GM03348 (cell line): ENCODE measurements around the gene LRCH1.

Source experiments
- DNase-seq: peaks from one replicate; pipeline ENCODE4 v3.0.0; 2012; ENCODE audit warnings: low spot score

The LRCH1 gene

DNA sequence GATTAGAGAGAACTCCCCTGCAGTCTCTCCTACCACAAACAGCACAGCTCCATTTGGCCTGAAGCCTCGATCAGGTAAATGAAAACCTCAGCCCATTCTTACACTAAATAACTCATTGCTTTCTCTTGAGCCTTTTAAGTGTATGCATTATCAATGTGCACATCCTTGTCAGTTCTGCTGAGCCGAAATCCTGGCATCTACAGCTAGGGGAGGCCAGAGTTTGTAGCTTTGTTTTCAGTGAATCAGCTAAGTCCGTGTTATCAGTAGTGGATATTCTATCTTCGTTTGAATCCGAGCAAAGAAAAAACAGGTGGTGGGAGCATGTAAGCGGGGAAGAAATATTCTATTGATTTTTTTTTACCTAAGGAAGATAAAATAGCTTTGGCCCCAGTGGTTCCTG lies 159.6 kb downstream of the LRCH1 start:
- no peak for DNase-seq

DNA sequence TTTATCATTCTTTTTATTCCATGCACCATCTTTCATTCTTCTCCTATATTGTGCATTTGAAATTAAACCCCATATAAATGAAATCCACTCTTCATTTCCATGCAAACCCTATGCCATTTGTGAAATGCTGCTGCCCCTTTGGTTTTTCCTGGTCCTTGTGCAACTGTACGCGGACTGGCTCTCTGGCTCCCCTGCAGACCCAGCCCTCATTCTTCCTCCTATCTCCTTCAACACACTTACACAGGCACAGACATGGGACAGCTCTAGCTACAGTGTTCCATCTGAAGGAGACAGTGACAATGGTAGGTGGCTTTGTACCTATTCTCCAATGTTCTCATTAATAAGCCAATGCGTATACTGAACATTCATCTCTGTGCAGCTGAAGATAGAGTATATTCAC lies 162.4 kb downstream of the LRCH1 start:
- DNase-seq, result no peak

DNA sequence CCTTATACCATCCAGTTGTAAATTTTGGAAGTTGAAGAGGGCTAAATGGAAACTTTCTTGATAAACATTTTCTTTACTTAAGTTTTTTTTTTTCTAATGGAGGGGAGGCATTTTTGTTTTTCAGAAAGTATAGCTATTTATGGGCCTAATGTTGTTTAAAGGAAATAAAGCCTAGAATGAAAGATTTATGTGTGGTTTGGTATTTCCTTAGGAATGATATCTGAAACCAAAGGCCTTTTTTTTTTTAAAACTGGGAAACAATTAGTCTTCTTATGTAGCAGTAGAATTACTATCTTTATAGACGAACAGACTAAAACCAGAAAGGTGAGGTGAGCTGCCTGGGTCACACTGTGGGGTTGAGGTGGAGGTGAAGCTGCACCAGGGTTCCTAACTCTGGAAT lies 163.9 kb downstream of the LRCH1 start:
- DNase-seq, result no peak

DNA sequence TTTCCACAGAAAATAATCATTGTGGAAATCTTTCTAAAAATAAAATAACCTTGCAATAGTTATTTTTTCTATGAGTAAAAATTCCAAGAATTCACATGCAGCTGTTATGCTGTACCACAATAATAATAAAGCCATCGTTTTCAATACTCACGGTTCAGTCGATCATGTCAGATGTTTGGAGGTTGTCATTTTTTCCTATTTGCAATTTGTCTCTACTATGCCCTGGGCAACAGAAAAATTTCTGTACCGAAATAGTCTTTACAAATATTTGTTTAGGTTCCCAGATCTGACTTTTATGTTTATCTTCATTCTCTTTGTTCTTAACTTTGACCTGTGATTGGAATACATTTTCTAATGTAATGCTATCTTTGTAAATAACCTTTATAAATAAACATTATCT lies 164.3 kb downstream of the LRCH1 start:
- DNase-seq, result no peak

DNA sequence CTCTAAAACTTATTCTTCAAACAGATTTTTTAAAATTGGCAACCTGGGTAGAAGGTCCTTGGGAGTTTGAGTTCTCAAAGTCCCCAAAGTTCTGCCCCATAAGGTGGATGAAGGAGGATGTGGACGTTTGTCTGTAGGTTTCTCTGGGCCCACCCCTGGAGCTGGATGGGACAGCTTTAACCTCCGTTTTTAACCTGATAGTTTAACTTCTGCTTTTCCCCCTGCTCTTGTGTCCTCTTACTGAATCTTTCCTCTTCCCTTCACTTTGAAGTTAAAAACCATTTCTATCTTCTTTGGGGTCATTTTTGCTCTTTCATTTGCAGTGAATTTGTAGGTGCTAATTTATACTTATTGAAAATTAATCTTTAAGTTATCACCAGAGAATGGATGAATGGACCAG lies 164.9 kb downstream of the LRCH1 start:
- no peak for DNase-seq

GRCh38 chr13:46720189-46720588 lies 167.2 kb downstream of the LRCH1 start:
- DNase-seq, result no peak

- peak; percentile 67 for DNase-seq
These were observed 168.1 kb downstream of the LRCH1 start for GRCh38 chr13:46721054-46721453.

GRCh38 chr13:46726347-46726746 lies 173.4 kb downstream of the LRCH1 start:
- DNase-seq, result no peak

GRCh38 chr13:46728777-46729176 lies 175.8 kb downstream of the LRCH1 start:
- peak; percentile 7 for DNase-seq

DNA sequence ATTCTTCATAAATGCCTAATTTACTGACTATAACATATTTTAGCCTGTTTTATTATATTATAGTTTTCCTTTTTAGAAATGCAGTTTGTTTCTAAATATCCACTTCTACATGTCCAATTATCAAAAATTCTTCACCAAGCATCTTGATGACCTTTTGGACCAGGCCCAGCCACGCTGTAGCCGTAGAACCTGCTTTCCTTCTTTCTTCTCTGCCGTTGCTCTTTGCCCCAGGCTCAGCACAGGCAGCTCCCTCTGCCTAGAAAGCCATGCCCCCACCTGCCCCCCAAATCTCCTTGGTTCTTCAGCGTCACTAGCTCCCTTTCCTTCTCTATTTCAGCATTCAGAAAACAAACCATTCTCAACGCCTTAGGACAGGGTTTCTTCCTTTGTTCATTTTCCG lies 178.6 kb downstream of the LRCH1 start:
- no peak for DNase-seq

- DNase-seq, result no peak
These were observed 182.5 kb downstream of the LRCH1 start for GRCh38 chr13:46735425-46735824.

DNA sequence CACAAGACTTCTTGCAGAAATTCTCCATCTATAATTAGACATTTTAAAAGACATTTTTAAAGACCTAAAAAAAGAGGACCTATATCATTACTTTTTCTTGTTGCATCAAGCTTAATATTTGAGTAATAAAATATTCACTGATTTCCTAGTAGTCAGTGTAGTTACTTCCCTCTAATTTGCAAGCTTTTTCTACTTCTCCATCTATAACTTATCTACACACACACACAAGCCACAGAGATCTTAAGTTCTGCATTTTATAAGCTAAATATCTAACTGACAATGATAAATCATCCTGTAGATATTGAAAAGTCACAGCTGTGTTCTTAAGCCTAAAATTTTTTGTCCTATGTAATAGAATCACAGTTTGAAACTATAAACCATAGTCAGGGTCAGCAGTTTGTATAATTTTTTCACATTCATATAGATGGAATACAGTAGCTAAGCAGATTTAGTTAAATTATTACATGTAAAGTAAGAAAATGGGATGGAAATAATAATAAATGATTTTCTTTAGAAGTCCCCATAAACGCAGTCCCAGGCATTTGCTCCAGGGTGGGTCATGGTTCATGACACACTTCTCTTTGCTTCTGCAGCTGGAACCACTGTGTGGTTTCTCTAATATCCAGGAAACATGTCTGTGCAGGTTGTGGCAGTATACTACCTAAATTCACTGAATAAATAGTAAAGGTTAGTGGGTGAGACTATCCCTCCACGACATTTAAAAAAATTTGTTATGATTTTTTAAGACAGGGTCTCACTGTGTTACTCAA lies 183.8 kb downstream of the LRCH1 start:
- DNase-seq, result no peak

DNA sequence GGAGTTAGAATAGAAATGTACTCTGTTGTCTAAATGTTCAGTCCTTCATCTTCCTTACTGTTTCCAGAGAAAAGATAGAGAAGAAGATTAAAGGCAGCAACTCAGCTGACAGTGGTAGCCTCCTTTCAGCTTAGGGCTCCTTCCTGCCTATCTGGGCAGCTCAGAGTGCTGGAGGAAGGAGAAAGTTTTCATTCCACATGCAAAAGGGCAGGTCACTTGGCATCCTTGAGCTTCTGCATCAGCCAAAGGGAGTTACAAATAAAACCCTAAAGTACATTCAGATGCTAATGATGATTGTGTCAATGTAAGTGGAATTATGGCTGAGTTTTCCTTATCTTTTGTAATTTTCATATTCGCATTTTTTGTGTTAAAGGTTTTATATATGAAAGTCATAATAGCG lies 185.1 kb downstream of the LRCH1 start:
- DNase-seq, result peak; percentile 20

DNA sequence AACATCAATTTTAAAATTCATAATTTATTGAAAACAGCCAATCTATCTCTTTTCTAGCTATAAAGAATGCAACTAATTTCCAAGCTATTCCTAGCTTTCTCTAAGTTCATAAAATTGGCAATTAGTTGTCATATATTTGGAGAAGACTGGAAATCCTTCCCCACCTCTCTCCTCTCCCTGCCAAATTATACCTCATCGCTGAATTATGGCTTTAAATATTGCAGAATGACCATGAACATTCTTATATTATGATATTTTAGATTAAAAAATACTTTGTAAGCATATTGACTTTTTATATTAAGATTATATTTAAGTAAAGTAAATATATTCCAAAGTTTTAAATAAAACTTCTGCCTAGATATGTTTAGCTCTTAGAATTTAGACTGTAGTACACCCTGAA lies 185.8 kb downstream of the LRCH1 start:
- no peak for DNase-seq

GRCh38 chr13:46739447-46740098 lies 186.6 kb downstream of the LRCH1 start:
- DNase-seq, result no peak

- peak; percentile 13 for DNase-seq
These were observed 190.2 kb downstream of the LRCH1 start for GRCh38 chr13:46743191-46743590.

DNA sequence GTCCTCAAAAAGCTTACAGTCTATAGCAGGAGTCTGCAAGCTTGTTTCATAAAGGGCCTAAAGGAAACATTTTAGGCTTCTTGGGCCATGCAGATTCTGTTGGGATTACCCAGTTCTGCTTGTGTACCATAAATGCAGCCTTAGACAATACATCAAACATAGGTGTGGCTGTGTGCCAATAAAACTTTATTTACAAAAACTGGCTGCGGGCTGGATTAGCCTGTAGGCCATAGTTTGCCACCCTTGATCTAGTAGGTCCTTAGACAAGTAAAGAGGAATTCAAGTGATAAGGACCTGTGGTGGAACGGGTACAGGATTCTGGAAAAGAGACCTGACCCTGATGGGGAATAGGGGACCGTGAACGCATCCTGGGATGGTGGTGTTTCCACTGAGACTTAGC lies 192.1 kb downstream of the LRCH1 start:
- DNase-seq, result no peak

DNA sequence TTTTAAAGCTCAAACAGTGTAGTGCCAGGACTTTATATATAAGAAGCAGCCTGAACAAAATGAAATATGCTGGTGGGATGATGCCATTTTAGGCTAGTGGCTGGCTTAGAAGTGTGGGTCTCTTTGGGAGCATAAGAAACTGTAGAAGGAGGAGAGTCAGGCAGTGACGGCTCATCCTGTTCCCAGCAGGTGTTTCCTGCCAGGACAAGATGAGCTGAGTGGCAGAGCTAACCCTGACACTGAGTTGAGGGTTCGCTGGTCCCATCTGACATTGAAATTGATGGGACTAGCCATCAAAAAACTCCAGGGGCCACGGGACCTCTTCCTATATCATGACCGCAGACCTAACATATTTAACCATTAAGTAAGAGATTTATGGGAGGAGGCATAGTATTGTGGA lies 192.7 kb downstream of the LRCH1 start:
- DNase-seq, result no peak

DNA sequence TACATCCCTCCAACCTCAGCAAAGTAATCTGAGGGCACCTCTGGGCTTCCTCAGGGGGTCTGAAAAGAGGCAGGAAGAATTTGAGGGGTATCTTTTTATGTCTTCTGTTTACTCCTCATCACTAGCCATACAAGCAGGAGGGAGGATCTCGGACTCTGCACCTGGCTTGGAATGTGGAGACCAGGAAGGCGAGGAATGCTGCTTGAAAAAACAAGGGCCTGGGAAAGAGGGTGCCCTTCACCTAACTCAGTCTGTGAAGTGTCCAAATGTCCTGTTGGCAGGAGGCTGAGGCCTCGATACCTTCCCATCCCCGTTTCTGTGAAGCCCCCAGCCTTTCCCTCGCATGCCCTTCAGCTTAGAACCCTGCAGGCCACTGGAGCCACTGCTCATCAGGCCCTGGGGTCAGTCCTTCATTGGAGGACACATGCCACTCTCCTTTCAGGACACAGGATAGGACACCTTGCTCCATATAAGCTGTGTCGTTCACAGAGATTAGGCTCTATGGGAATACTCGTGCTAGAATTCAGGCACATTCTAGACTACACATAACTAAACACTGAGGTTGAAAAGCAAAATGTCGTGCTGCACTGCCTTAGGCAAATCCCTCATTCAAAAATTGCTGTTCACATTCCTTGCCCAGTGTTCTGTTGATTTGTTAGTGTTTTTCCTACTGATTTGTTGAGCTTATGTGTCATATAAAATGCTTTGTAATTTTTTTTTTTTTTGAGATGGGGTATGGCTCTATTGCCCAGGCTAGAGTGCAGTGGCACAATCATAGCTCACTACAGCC lies 194.3 kb downstream of the LRCH1 start:
- no peak for DNase-seq

DNA sequence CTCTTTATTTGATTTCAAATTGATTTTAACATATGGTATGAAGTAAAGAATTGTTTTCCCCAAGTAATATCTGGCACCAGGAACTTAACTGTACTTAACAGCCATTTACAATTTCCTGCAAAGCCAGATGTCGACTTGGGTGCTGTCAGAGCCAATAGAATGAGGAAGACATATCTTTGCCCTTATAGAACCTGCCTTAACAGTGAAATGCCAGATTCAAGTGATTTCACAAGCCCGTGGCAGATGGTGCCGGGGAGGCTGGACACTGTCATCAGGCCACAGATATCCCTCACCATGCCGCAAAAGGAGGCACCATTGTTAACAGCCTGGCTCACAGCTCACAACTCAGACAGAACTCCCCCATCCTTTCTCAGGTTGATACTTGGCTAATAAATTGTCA lies 195.3 kb downstream of the LRCH1 start:
- DNase-seq, result no peak

GRCh38 chr13:46749951-46750350 lies 197.0 kb downstream of the LRCH1 start:
- DNase-seq, result peak; percentile 23

DNA sequence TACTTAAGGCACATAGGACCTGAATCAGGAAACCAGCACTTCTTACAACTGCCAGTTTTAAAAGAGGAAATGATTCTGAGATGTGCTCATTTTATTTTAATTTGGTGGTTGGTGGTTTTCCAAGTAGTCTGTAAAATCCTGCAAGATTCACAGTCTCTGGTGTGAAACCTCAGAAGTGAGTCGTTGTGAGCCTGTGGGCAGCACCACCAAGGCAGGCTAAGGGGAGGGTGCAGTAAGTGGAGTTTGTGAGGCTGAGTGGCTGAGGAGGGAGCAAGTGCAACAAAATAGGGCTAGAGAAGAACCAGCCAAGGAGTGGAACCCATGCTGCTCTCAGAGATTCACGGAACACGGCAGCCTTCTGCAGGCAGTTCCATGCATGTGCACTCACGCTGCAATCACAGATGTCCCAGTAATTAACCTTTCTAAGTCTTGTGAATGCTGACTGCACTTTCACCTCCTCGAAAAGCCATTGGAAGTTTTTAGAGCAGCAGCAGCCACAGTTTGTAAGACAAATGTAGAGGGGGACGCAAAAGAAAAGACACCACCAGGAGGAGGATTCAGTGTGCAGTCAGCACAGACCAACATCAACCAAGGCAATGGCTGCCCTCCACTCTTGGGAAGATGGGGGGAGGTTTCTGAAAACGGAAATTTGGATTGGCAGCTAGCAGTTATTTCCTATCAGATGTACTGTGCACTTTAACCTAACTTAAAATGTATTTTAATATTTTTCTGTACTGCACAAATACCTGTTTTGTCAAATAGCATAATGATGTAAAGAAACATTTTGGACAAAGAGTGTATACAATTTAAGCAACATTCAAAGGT lies 199.1 kb downstream of the LRCH1 start:
- peak; percentile 30 for DNase-seq
